HG02763 (cell line): ENCODE measurements around the gene SLC7A6OS.

ENCODE experiments used
- ATAC-seq: cut with Tn5 transposase; IDR thresholded peaks from one replicate; pipeline ENCODE4 v1.9.1; 2021; ENCODE audit warnings: mild to moderate bottlenecking, moderate library complexity; ENCODE audit not compliant: unreplicated experiment

Gene SLC7A6OS

GRCh38 chr16:68257906-68258800 is 52.6 kb downstream of the SLC7A6OS start:
- ATAC-seq: peak; percentile 2

GRCh38 chr16:68257251-68257905 is 53.4 kb downstream of the SLC7A6OS start:
- ATAC-seq: peak; percentile 43

DNA sequence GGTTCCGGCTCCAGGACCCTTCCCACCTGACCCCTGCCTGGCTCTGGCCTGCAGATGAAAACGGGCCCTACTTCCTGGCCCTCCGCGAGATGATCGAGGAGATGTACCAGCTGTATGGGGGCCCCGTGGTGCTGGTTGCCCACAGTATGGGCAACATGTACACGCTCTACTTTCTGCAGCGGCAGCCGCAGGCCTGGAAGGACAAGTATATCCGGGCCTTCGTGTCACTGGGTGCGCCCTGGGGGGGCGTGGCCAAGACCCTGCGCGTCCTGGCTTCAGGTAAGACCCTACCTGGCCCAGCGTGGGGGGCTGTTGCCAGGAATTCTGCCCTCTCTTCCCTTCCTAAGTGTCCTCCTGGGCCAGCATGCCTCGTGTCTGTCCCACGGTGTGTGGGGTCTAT is 55.0 kb downstream of the SLC7A6OS start:
- no peak for ATAC-seq

GRCh38 chr16:68253721-68254120 is 57.0 kb downstream of the SLC7A6OS start:
- ATAC-seq: no peak

DNA sequence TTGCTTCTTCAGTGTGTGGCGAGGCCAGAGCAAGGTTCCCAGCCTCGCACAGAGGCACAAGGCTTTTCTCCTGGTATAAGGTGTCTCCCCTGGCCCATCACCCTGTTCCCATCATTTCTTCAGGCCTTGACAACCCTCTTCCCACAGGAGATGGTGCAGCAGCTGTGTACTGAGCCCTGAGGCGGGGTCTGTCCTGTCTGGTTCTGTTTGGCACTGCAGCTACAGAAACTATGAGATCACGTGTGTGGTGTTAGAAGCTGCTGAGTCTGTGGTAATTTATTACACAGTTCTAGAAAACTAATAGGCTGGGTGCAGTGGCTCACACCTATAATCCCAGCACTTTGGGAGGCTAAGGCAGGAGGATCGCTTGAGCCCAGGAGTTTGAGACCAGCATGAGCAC is 58.4 kb downstream of the SLC7A6OS start:
- no peak for ATAC-seq

DNA sequence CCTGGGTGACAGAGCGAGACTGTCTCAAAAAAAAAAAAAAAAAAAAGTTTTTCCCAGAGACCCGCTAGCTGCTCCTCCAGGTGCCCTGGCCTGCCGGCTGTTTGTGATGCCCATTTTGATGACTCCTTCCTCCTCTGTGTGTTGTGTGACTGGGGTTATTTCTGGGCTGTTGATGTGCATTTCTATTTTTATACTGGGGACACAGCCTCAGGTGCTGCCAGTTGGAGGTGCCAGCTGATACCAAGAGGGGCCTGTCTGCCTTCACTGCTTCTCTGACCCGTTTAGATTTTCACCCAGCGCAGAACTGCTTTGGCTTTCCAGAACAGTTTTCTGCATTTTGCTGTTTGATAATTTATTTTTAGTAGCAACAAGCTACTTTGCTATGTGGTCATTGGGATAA is 58.9 kb downstream of the SLC7A6OS start:
- no peak for ATAC-seq

GRCh38 chr16:68250951-68251350 is 59.8 kb downstream of the SLC7A6OS start:
- no peak for ATAC-seq

DNA sequence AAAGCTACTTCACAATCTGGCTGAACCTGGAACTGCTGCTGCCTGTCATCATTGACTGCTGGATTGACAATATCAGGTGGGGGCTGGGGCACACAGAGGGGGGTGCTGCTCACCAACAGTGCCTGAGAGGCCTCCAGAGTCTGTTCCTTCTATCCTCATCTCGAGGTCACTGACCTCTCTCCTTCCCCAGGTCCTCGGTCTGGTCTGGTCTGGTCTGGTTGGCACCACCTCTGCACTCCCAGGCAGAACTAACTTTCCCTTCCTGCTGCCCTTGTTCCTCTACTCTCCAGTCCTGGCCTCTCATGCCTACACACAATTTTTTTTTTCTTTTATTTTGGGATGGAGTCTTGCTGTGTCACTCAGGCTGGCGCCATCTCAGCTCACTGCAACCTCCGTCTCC is 61.4 kb downstream of the SLC7A6OS start:
- ATAC-seq: no peak
